RPMI7951 (cell line): ENCODE measurements around the gene KCNJ5. TPM values are rescaled to one million over a fixed set of nuclear protein-coding genes. Genes with fewer than 3 reads are reported as not detected.
A peak's percentile ranks its signal among the peaks of the same experiment; 100 is the strongest.

Source experiments
- DNase-seq: peaks from one replicate; pipeline ENCODE4 v3.0.0-alpha.2; 2012; ENCODE audit warnings: low read depth
- total RNA-seq: library from RNA; depleted of rRNA; stranded (reverse); fragments of >200 nt; shearing (Covaris generic); gene quantifications from 2 replicates; pipeline ENCODE4 v1.2.3, GENCODE V29; 2014

Gene KCNJ5
- total RNA-seq, 1 experiment from 2014 or later = under 0.01 TPM

DNA sequence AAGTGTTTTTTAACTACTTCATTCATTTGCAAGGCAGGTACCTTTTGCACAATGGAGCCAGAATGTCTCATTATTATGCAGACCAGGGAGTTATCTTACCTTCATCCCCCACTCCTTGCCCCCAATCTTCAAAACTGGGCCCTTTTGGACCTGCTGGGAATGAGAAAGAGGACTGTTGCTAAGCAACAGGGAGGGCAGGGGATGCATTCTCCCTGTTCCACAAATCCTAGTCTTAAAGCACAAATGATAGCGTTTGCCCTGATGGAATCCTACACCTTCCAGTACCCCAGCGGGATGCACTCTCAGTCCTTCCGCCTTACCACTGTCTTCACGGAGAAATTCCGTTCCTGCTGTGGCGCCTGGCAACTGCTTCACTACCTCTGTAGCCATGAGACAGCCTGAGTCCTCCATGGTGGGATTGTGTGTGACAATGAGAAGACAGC, 20.0 kb upstream of the KCNJ5 start:
- DNase-seq = no peak

DNA sequence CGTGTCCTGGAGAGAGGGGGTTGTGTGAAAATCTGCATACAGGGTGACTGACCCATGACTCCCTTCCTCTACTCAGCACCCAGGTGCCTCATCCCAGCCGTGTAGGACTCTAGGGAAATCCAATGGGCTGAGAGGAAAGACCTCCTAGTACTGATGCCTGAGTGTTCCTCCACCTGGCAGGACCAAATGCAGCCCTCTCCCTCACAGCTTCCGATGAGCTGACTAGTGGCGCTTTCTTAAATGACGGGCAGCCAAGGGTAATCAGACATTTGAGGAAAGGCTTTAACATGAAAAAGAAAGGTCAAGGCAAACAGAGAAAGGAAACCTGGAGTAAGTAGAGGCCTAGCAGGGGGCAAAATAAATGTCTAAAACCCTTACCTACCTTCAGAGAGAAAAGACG, 19.1 kb upstream of the KCNJ5 start:
- DNase-seq = no peak

DNA sequence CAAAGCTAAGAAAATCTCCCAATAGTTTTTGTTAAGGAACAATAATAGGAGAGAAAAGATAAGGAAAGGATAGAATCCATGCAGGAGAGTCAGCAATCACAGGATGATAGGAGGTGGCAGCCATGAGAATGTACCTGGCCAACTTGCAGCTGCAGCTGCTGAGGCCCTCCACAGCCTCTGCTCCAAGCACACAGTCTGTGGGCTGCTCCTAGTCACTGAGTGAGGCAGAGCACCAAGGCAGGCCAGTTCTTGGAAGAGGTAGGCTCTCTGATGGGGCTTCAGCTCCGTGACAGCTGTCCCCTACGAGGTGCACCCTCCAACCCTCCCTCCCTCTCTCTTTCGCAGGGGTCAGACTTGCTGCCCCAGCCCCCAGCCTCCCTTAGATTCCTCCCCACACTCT, 18.6 kb upstream of the KCNJ5 start:
- no peak for DNase-seq

DNA sequence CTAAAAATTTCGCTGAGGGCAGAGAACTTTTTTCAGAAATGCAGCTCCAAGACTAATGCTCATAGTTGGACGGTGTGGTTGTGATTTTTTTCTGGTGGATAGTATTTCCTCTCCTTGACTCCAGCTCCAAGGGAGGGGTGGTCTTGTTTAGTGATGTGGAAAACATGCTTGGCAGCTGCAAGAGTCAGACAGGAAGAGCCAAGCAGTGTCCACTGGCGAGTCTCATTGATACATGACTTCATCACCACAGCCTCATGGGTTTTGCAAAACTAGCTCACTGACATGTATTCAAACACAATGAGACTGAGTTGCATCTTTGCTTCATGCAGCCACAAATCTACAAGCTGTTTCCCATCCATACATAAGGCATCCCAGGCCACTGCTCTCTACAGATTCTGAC, 16.7 kb upstream of the KCNJ5 start:
- peak; percentile 47 for DNase-seq

DNA sequence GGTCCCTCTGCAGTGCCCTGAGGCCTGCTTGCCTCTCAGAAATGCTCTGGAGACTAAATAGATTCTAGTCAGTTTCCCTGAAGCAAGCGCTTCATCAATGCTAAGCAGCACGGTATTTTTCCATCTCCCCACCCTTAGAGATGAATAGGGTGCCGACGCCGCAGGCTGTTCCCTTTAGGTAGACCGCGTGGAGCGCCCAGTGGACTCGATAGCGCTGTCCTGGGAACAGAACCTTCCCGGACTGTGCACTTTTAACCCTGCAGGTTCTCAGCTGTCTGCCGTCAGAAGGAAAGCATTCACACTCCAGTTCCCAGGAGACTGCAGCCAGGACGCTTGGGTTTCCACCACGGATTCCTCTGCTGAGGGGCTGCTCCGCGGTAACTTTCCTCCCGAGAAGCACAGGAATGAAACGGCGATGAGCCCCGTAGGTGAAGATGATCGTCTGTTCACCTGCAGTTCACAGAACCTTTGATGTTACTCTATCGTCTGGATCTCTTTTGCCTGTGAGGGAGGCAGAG, 15.0 kb upstream of the KCNJ5 start:
- DNase-seq = no peak

DNA sequence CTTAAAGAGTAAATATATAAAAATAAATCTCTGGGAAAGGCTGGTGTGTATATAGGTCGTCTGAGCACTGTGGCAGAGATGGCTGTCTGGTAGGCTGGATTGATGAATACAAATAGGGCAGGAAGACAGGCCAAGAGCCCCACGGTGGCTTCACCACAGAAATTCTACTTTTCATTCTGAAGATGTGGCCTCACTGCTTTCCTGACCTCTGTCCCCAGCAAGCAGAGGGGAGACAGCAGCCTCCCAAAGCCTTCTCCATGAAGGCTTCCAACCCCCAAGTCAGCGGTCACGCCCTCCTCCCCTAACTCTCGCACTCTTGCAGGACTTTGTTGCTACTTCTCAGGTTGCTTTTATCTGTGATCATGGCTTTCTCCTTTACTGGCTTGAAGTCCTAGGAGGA, 13.4 kb upstream of the KCNJ5 start:
- DNase-seq = no peak

DNA sequence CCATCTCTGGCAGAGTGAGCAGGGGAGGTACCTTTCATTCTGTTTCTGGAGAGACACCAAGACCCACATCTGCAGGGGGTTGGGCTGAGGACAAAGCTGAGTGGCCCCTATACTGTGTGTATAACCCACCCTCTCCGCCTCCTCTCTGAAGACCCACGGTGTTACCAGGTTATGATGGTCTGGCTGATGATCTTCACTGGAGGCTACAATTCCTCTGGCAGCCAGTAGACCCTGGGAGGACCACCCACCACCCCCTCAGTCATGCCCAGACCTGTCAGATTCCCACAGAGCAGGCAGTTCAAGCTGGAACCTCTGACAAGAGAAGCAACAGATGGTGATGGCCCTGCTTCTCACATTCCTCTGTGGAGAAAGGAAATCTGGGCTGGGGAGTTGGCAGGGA, 12.7 kb upstream of the KCNJ5 start:
- DNase-seq = no peak

DNA sequence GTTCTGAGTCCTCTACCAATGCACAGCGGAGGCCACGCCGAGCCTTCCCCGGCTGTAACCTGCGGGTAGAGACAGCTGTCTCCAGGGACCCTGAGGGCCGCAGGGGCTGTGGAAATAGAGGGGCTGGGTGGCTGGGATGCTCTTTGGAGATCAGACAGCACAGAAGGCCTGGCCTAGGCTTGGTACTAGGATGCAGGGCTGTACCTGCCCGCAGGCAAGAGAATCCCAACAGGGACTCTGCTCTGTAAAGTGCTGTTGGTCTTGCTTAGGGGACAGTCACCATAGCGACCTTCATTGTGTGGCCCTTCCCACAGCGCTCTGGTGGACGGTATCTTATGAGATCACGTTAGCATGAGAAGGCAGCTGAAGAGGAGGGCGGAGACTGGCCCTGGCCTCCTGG, 11.3 kb upstream of the KCNJ5 start:
- no peak for DNase-seq

DNA sequence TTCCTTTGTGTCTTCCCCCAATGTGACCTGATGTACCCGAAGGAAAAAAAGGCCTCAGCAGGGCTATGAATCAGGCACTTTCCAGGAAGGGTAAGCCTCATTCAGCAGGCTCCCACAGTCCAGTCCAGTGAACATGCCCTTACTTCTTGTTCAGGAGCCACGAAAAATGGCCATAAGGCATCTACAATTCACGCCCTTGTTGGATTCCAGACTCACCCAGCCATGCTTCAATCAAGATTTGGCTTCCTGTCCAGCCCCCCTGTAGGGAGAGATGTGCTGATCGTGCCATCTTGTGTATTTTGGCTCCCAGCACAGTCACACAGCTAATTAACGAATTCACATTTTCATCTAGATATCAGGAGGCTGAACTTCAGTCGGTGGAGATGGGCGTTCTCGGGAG, 9.9 kb upstream of the KCNJ5 start:
- no peak for DNase-seq

DNA sequence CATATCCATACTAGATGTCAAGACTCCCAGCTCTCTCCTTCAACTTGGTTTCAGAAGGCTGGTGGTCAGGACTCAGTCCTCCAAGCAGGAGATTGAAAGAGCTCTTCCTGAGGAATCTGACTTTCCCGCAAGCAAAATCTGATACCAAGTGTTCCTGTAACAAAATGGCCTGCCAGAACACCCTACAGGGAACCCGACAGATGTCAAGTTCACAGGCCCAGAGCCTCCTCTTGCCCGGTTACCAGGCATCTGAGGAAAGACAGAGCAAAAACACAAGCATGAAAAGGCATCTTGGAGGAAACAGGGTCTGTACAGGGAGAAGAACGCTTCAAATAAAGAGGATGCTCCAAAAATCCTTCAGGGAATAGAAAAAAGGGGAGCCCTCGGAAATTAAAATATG, 8.7 kb upstream of the KCNJ5 start:
- no peak for DNase-seq

DNA sequence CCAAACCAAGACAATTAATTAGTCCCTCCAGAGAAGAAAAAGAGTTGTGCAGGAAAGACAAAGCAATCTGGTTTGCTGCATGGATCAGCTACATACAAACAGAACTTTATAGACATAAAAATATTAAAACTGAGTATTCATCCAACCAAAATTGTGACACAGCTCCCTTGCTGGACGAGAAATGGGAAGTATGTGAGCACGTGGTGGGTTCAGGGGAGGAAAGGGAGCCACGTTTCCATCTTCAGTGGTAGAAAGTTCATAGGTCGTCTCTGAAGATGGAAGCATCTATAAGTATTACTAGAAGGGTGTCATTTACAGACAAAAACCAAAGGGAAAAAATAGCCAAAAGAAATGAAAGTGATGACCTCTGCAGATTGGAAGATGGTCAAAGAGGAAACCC, 7.1 kb upstream of the KCNJ5 start:
- DNase-seq = no peak

DNA sequence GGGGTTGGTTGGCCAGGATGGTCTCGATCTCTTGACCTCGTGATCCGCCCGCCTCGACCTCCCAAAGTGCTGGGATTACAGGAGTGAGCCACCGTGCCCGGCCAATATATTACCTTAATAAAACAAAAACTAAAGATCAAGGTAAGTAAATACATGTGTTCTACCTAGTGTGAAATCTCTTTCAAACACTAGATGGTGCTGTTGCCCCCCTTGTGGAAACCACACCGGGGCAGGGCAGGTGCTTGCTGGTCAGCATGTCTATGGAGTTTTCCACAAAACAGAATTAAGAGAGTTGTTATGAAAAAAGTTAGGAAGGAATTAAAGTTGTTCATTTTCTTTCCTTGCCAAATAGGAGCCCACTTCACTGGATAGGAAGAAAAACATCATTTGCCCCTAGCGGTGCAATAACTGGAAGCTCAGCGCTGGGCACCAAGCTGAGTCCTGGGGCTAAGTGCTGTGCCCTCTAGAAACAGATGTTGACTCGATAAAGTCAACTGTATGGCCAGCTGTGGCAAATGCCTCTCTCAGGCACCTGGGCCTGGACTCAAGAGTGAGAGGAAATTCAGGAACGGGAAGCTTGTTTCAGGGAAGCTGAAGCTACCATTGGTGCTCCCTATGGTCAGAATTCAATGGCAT, 6.3 kb upstream of the KCNJ5 start:
- DNase-seq = peak; percentile 54

DNA sequence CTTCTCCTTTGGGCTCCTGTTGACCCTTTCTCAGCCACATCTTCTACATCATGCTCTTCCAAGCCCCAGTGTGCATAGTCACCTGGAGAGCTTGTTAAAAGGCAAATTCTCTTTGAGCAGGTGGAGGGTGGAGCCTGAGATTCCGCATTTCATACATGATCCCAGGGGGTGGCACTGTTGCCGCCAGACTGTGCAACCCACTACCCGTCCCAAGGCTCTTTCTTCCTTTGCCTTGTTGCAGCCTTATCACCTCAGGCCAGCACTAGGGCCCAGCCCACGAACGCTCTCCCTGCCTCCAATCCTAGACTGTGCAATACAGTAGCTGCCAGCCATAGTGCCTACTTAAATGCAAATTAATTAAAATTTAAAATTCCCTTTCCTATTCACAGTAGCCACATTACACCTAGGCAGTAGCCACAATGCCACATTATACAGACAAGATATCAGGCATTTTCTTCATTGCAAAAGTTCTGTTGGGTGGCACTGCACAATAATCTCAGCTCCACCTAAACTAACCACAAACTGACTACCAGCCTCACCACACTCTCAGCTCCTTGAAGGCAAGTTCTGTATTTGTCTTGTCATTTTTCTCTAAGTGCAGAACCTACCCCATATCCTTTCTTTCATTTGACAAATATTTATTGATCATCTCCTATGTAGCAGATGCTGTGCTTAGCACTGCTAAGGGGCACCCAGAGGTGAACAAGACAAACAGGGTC, 4.6 kb upstream of the KCNJ5 start:
- DNase-seq = no peak

DNA sequence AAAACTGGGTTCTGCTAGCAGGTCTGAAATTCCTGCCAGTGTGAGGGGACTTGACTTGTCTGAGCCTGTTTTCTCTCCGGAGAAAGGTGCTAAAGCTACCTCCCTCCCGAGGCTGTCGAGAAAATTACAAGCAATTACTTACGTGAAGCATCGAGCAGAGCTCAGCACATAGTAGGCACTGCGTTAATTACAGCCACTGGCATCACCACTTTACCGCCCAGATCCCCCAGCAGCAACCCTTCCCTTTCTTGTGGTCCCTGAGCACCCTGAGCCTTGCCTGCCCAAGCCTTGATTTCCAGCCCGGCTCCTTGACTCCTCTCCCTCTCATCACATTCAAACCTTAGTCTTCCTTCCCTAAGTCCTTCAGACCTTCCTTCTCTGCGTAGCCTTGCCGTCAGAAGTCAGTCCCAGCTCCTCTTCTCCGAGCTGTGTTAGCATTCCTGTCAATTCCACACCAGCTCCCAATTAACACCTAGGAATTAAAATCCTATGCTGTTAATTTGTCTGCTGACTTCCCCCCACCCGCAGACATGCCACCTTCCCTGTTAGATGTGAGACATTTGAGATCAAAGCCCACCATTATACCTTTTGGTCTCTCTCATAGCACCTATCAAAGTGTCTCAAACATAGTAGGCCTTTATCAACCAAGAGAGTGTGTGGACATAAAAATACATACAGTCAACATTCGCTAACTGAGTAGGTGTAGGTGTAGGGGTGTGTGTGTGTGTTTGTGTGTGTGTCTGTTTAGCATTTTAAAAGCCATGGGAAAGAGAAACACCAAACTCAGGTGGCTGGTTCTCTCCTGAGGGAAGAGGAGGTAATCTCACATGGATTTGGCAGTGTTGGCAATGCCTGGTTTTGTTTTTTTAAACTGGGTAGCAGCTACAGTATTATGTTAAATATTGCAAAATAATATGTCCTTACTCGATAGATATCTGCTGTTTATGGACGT, 2.8 kb upstream of the KCNJ5 start:
- no peak for DNase-seq

DNA sequence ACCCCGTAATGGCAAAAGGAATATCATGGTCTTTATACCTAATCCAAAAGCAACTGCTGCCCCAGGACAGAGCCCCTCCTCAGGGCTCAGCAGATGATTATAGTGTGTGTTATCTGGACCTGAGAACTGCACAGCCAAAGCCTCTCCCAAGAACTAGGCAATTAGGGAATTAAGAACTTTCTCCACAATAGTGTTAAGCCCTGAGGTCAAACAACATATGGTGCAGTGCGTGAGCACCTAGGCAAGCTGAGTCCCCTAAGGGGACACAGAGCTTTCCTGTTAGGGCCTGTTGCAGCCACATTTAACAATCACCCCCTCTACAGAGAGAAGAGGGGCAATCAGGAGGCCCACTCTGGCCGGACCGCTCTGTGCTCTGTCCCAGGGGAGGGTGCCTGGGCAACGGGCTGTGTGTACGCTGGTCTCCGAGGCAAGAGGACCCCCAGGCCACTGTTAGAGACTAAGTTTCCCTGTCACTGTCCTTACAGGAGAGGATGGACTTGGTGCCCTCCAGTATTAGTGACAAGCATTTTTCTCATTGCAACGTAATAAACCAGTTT, 1.4 kb upstream of the KCNJ5 start:
- DNase-seq = no peak

DNA sequence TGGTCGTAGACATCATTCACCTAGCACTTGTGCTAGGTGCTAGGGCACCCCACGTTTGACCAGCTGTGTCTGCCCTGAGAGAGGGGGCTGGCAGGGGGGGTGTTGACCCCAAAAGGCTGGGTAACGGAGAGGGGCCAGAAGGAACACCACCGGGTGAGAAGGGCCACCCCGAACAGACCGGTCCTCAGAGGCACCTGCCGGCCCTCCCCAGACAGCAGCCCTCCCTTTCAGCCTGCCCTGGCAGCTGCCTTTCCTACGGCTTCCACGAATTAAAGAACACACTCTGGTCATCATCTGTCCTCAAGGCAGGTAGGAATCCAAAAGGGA, 977 bp upstream of the KCNJ5 start:
- no peak for DNase-seq

DNA sequence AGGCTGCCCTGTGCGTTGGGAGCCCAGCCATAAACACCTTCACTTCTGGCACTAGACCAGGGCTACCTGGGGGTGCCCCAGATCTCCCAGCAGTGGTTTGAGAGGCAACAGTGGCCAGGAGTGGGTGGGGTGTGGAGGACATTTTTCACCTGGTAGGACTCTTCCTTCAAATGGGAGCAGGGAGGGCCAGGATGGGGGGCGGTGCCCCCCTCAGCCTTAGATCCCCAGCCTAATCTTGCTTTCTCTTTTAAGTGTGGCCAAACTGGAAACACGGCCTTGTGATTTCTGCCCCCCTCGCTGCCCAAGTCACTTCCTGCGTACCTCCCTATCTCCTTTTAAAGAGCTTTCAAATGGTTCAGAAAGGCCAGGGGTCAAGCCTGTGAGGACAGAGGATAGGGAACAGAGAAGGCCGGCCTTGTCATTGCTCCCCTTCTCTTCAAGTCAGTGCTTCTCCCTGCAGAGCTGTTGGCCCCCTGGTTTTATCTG, 800 bp downstream of the KCNJ5 start:
- no peak for DNase-seq

DNA sequence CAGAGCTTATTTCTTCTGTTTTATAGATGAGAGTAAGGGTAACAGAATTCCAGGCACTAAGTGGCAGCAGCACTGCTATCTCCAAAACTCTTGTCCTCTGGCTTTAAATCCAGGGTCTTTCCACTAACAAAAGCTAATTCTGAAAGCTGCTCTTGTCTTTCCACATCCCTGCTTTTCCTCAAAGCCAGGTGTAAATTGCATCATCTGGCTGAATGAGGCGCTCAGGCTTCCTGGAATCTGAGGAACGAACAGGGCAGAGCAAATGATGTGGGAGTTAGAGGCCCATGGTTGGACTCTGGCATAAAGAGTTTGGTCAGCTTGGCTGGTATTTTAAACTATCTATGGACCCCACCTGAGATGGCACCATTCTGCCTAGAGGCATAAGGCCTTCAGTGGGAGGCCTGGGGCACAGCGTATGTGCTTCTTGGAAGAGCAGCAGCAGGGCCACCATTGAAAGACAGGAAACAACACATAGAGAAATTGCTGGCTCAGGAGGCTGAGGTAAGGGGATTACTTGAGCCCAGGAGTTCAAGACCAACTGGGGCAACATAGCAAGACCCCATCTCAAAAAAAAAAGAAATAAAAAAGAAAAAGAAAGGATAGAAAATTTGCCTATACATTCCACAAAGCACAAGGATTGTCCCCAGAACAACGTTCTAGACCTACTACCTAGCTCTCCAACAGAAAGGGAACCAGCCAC, 1.9 kb downstream of the KCNJ5 start:
- no peak for DNase-seq

DNA sequence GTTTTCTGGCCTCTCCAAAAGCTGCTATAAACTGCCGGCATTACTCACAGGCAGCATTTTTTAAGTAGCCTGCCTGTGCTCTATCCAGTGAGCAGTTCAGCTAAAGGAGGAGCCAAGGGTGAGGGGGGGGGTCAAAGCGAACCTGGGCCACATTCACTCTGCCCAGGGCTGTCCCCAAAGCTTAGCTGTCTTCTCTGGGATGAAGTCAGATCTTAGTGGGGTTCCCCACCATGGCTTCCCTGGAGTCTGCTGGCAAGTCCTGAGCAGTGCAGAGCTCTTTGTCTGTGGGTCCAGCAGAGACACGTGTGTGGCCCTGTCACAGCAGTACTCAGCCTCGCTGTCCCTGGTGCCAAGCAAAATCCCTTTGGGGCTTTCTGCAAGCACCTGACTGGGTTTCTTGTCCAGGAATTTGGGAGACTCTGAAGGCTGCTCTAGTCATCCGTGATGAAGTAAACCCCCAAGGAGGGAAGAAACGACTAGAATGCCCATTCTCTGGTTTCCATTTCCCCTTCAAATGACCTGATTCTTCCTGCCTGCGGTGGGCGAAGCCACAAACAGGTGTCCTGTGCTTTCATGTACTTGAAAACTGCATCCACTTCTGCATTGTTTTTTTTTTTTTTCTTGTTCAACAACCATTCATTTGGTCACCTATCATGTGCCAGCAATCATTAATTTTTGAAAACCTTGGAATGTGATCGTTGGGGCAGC, 2.6 kb downstream of the KCNJ5 start:
- DNase-seq = no peak

DNA sequence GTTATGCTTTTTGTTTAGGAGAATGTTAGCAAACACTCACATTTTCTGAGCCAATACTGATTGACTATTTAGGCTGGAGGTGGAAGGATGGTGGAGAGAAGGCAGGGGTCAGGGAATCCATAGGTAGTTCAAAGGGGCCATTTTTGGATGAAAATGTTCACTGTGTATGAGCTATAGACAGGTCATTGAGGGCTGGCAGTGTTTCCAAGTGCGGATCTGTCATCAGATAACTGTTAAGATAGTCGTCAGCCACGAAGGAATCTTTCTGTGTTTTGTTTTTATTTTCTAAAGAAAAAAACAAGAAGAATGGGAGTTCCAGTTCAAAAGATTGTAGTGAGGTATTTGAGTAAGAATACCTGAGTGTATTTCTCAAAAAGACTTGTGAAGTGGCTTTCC, 3.1 kb downstream of the KCNJ5 start:
- no peak for DNase-seq

DNA sequence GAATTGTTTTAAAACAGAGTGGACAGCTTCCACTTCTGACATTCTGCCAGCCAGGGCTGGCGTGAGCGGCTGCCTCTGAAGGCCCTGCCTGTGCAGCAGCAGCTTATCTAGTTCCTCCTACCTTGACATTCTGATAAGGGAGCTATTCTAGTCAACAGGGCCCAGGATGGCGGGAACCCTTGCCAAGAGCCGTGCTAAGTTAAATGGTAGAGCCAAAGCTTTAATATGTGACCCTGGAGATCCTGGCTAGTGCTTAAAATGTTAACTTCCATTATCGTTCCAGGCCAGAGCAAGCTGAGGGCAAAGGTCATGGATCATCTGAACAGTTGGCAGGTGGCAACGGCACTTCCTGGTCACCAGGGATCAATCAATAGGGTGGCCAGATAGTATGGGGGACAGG, 3.5 kb downstream of the KCNJ5 start:
- no peak for DNase-seq
